CD4-positive, alpha-beta memory T cell (primary cell): ENCODE measurements around the gene SYNGR3. TPM values are rescaled to one million over a fixed set of nuclear protein-coding genes. Genes with fewer than 3 reads are reported as not detected.

ENCODE experiments used
- CTCF ChIA-PET: fragments of 350-600 bp; sonication (Branson Sonifier 250); formaldehyde crosslinking; loops from one replicate; lab custom pipeline; 2021; ENCODE audit warnings: inconsistent platforms; ENCODE audit not compliant: partially characterized antibody; lab: Charles Lee
- POLR2A ChIA-PET: fragments of 350-600 bp; sonication (Branson Sonifier 250); formaldehyde crosslinking; loops from one replicate; lab custom pipeline; 2021; ENCODE audit not compliant: partially characterized antibody; lab: Charles Lee
- DNase-seq, 5 donors: peaks; one replicate each; pipeline versions ENCODE4 v3.0.0 to v3.0.0-alpha.2; 2020 to 2022; ENCODE audit warnings: mixed read lengths in 1 of 5
- H3K27ac ChIP-seq: one replicate; pipeline ENCODE4 v1.7.0; 2013; ENCODE audit warnings: low read depth, low read length
- H3K27me3 ChIP-seq: 2 replicates; pipeline ENCODE4 v1.7.0; 2013; ENCODE audit warnings: mild to moderate bottlenecking, low read length, moderate library complexity; ENCODE audit not compliant: insufficient read depth
- H3K36me3 ChIP-seq: 2 replicates; pipeline ENCODE4 v1.7.0; 2013; ENCODE audit warnings: mild to moderate bottlenecking, low read length, moderate library complexity; ENCODE audit not compliant: insufficient read depth
- H3K4me1 ChIP-seq: 2 replicates; pipeline ENCODE4 v1.7.0; 2013; ENCODE audit warnings: mild to moderate bottlenecking, low read length, moderate library complexity; ENCODE audit not compliant: insufficient read depth
- H3K4me3 ChIP-seq, 2 donors: one replicate each; pipeline ENCODE4 v1.7.0; 2013; ENCODE audit warnings: low read length in 2 of 2, mild to moderate bottlenecking in 1 of 2
- H3K9me3 ChIP-seq, 2 donors: one replicate each; pipeline ENCODE4 v1.7.0; 2013; ENCODE audit warnings: low read length in 2 of 2, control low read depth in 1 of 2; ENCODE audit not compliant: control insufficient read depth in 1 of 2
- H3K27ac Mint-ChIP-seq, 7 donors: one replicate each; pipeline ENCODE4 v1.8.0; 2020 to 2021; ENCODE audit warnings: mixed read lengths in 7 of 7, mild to moderate bottlenecking in 6 of 7, inconsistent platforms in 3 of 7, moderate library complexity in 3 of 7
- H3K27me3 Mint-ChIP-seq, 2 donors: one replicate each; pipeline ENCODE4 v1.8.0; 2020 to 2021; ENCODE audit warnings: mixed read lengths in 2 of 2
- H3K36me3 Mint-ChIP-seq, 2 donors: one replicate each; pipeline ENCODE4 v1.8.0; 2020 to 2021; ENCODE audit warnings: mixed read lengths in 2 of 2, inconsistent platforms in 1 of 2, mild to moderate bottlenecking in 1 of 2
- H3K4me1 Mint-ChIP-seq, 4 donors: one replicate each; pipeline ENCODE4 v1.8.0; 2020 to 2021; ENCODE audit warnings: mixed read lengths in 4 of 4, mild to moderate bottlenecking in 1 of 4
- H3K4me3 Mint-ChIP-seq, 8 donors: one replicate each; pipeline ENCODE4 v1.8.0; 2020 to 2021; ENCODE audit warnings: mixed read lengths in 8 of 8, mild to moderate bottlenecking in 7 of 8, moderate library complexity in 6 of 8, inconsistent platforms in 3 of 8
- H3K9me3 Mint-ChIP-seq, 8 donors: one replicate each; pipeline ENCODE4 v1.8.0; 2020 to 2021; ENCODE audit warnings: mixed read lengths in 8 of 8, mild to moderate bottlenecking in 5 of 8, inconsistent platforms in 3 of 8, moderate library complexity in 1 of 8
- intact Hi-C: fragments of 100-400 bp; cut with micrococcal nuclease; formaldehyde crosslinking; loops from one replicate; pipeline ENCODE4 v1.15.1; 2023
- polyA plus RNA-seq, 2 donors: library from polyadenylated mRNA; unstranded; fragments of 300-500 nt; fragmentation: Illumina TruSeq; gene quantifications; one replicate each; pipeline ENCODE4 v1.2.3, GENCODE V29; 2021
- total RNA-seq, 2 experiments: library from RNA; stranded (reverse); gene quantifications; one replicate each; pipeline ENCODE4 v1.2.3, GENCODE V29; 2021

Gene SYNGR3
- total and polyA plus RNA-seq, 4 experiments from 2014 or later, result 0.50 to 2.2 (median 1.6) TPM

DNA sequence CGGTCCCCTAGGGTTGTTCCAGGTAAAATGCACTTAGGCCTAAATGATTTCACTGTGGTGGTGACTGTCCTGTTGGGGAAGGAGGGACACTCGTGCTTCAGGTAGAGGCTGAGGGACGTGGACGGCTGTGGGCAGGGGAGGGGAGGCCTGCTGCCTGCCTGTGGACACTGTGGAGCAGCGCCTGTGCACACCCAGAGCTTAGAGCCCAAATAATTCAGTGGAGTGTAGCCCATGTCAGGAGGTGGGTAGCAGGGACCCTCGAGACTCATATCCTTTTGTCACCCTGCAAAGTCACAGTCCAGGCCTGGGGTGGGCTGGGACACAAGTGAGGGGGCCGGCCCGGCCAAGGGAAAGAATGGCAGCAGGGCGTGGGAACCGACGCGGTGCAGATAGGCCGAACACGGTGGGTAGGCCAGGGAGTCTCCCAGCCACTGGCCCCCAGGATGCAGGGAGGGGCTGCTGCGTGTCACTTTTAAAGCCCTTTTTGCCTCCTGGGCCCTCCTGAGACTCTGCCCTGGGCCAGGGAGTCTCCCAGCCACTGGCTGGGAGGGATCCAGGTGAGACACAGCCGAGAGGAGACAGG is 36.2 kb downstream of the SYNGR3 start:
- peak overlapping the region in 1 of 7 donors; percentile 63 for H3K27ac Mint-ChIP-seq
- no peak for DNase-seq
- H3K36me3 Mint-ChIP-seq, result no peaks in the 10 kb centered on the region
- peak overlapping the region in 6 of 8 donors; percentile 32 to 55 (median 50) for H3K4me3 Mint-ChIP-seq
- Histone ChIP-seq H3K4me1 (peaks cover 29% of the 10 kb centered on the region), H3K27ac (no peak overlapping the region), H3K27me3 (peaks cover 4% of the 10 kb centered on the region), H3K36me3 (no peaks in the 10 kb centered on the region), H3K9me3 (no peaks in the 10 kb centered on the region), H3K4me3 (no peak overlapping the region)
- intact Hi-C loops, result no loop called here
- POLR2A ChIA-PET, result interaction anchor here (1.0 to 4.2 kb wide), 5 partner anchors 22 to 129 kb away, joined by 4 to 51 read pairs (median 8); partner anchors contain the start of genes NTHL1, TRAF7 and TSC2
- CTCF ChIA-PET, result interaction anchor here (2.7 kb wide), 1 partner anchor 114 kb away, joined by 21 read pairs; no protein-coding TSS in a partner anchor
- no peaks in the 10 kb centered on the region for H3K9me3 Mint-ChIP-seq
- peaks cover 9 to 26% (median 16%) of the 10 kb centered on the region in 4 donors for H3K4me1 Mint-ChIP-seq
- peaks cover 5 to 12% of the 10 kb centered on the region in 2 donors for H3K27me3 Mint-ChIP-seq

- ChIA-PET POLR2A (interaction anchor here (1.0 to 2.0 kb wide), 5 partner anchors 22 to 198 kb away, joined by 3 to 13 read pairs (median 7); partner anchors contain the start of genes NTHL1, TRAF7 and TSC2), CTCF (no interaction called here)
- Histone ChIP-seq H3K27ac (no peak within 1 kb of the TSS), H3K4me3 (peak within 1 kb of the TSS in 1 of 2 donors; percentile 23), H3K9me3 (no peaks in the 10 kb centered on the region), H3K27me3 (peaks cover 3% of the 10 kb centered on the region), H3K36me3 (no peaks in the 10 kb centered on the region), H3K4me1 (peaks cover 29% of the 10 kb centered on the region)
- peak in 4 of 5 donors; percentile 22 to 43 (median 30) for DNase-seq
- Mint-ChIP-seq H3K36me3 (no peaks in the 10 kb centered on the region), H3K4me1 (peaks cover 9 to 26% (median 16%) of the 10 kb centered on the region in 4 donors), H3K4me3 (peak within 1 kb of the TSS; percentile 76 to 86 (median 78)), H3K9me3 (no peaks in the 10 kb centered on the region), H3K27me3 (peaks cover 3 to 11% of the 10 kb centered on the region in 2 donors), H3K27ac (peak within 1 kb of the TSS in 4 of 7 donors; percentile 13 to 68 (median 58))
- intact Hi-C loops, result no loop called here
Measured at GRCh38 chr16:2026461-2027023, 36.8 kb downstream of the SYNGR3 start, which contains the start of gene NHERF2. Gene NHERF2 (plus strand): TSS chr16:2026902. CDS start chr16:2027006, 104 bp downstream.

- intact Hi-C loops, result no loop called here
- CTCF ChIA-PET, result interaction anchor here (0.5 to 1.4 kb wide), 2 partner anchors 111 to 113 kb away, joined by 4 to 9 read pairs; no protein-coding TSS in a partner anchor
Measured at GRCh38 chr16:2027024-2028010, 37.5 kb downstream of the SYNGR3 start.

DNA sequence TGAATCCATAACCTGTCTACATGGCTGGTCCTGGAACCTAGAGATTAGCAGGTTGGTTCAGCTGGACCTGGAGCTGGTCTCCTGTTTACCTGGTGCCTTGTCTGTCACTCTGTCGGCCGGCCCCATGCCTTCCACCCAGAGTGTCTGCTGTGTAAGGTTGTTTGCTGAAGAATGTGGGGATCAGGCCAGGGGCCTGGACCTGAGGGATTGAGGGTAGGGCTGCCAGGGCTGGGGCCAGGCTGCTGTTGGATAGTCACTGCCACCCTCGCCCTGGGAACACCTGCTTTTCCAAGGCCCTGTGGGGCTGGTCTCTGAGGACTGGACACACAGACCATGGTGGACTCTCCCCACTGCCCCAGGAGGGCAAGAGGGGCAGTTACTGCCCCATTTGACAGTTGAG is 38.4 kb downstream of the SYNGR3 start:
- no peaks in the 10 kb centered on the region for H3K36me3 ChIP-seq
- ChIA-PET CTCF (interaction anchor here (1.4 kb wide), 1 partner anchor 112 kb away, joined by 9 read pairs; no protein-coding TSS in a partner anchor), POLR2A (interaction anchor here (1.1 to 2.0 kb wide), 3 partner anchors 19 to 126 kb away, joined by 5 to 13 read pairs (median 8); partner anchors contain the start of genes NTHL1, TRAF7 and TSC2)
- no peaks in the 10 kb centered on the region for H3K9me3 ChIP-seq
- Mint-ChIP-seq H3K27me3 (peaks cover 0 to 2% of the 10 kb centered on the region in 2 donors), H3K4me1 (peaks cover 5 to 18% (median 11%) of the 10 kb centered on the region in 4 donors), H3K27ac (no peak overlapping the region), H3K4me3 (peak overlapping the region in 7 of 8 donors; percentile 34 to 84 (median 77)), H3K9me3 (no peaks in the 10 kb centered on the region), H3K36me3 (no peaks in the 10 kb centered on the region)
- H3K4me3 ChIP-seq, result no peak overlapping the region
- intact Hi-C loops, result no loop called here
- no peaks in the 10 kb centered on the region for H3K27me3 ChIP-seq
- peaks cover 24% of the 10 kb centered on the region for H3K4me1 ChIP-seq
- no peak for DNase-seq
- no peak overlapping the region for H3K27ac ChIP-seq

More at GRCh38 chr16:2027024-2028010, 37.5 kb downstream of the SYNGR3 start:
- Mint-ChIP-seq H3K27me3 (peaks cover 2 to 8% of the 10 kb centered on the region in 2 donors), H3K27ac (peak overlapping the region in 3 of 7 donors; percentile 13 to 68 (median 53)), H3K4me1 (peaks cover 9 to 26% (median 16%) of the 10 kb centered on the region in 4 donors), H3K9me3 (no peaks in the 10 kb centered on the region), H3K4me3 (peak overlapping the region; percentile 76 to 86 (median 78)), H3K36me3 (no peaks in the 10 kb centered on the region)
- H3K27ac ChIP-seq, result no peak overlapping the region
- no peaks in the 10 kb centered on the region for H3K36me3 ChIP-seq
- DNase-seq, result peak in 2 of 5 donors; percentile 21 to 39
- no peaks in the 10 kb centered on the region for H3K27me3 ChIP-seq
- H3K4me3 ChIP-seq, result peak overlapping the region in 1 of 2 donors; percentile 23
- H3K4me1 ChIP-seq, result peaks cover 29% of the 10 kb centered on the region
- H3K9me3 ChIP-seq, result no peaks in the 10 kb centered on the region
- POLR2A ChIA-PET, result interaction anchor here (1.0 to 2.0 kb wide), 6 partner anchors 19 to 197 kb away, joined by 3 to 13 read pairs (median 6); partner anchors contain the start of genes NTHL1, TRAF7 and TSC2

DNA sequence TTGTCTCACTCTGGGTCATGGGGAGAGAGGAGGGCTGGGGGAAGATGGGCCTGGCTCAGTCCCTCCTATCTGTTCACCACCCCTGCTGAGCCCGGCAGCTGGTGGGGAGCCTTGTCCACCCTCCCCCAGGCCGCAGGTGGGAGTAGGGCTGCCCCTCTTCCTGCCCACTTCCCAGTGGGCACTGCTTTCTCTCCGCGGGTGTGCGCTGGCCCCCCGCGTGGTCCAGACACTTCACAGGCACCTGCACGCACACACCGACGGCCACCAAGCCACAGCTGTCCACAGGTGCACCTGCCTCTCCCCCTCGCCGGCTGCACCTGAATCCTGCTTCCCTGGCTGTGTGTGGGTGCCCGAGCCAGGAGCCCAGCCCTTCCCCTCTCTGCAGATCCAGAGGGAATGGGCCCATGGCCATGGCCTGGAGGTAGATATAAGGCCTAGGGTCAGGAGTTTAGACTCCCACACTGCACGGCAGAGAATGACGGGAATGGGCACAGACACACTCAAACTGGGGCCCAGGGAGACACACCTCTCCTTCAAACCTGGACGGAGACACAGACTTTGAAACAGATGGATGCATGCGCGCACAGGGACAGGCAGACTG is 39.0 kb downstream of the SYNGR3 start:
- H3K27me3 Mint-ChIP-seq, result no peaks in the 10 kb centered on the region
- H3K4me1 Mint-ChIP-seq, result peaks cover 4 to 15% (median 8%) of the 10 kb centered on the region in 4 donors
- H3K27ac Mint-ChIP-seq, result no peak overlapping the region
- Histone ChIP-seq H3K36me3 (no peaks in the 10 kb centered on the region), H3K27me3 (no peaks in the 10 kb centered on the region), H3K27ac (no peak overlapping the region), H3K9me3 (no peaks in the 10 kb centered on the region), H3K4me3 (no peak overlapping the region), H3K4me1 (peaks cover 18% of the 10 kb centered on the region)
- H3K36me3 Mint-ChIP-seq, result no peaks in the 10 kb centered on the region
- intact Hi-C loops, result no loop called here
- no peak for DNase-seq
- ChIA-PET POLR2A (no interaction called here), CTCF (interaction anchor here (1.4 kb wide), 1 partner anchor 112 kb away, joined by 9 read pairs; no protein-coding TSS in a partner anchor)
- no peaks in the 10 kb centered on the region for H3K9me3 Mint-ChIP-seq
- H3K4me3 Mint-ChIP-seq, result no peak overlapping the region

GRCh38 chr16:2029350-2029749 is 39.6 kb downstream of the SYNGR3 start:
- no peaks in the 10 kb centered on the region for H3K36me3 Mint-ChIP-seq
- H3K4me3 Mint-ChIP-seq, result no peak overlapping the region
- H3K4me1 Mint-ChIP-seq, result peaks cover 3 to 11% (median 7%) of the 10 kb centered on the region in 4 donors
- Histone ChIP-seq H3K27me3 (no peaks in the 10 kb centered on the region), H3K4me3 (no peak overlapping the region), H3K27ac (no peak overlapping the region), H3K9me3 (no peaks in the 10 kb centered on the region), H3K36me3 (no peaks in the 10 kb centered on the region), H3K4me1 (peaks cover 15% of the 10 kb centered on the region)
- no peaks in the 10 kb centered on the region for H3K9me3 Mint-ChIP-seq
- no peak for DNase-seq
- H3K27ac Mint-ChIP-seq, result no peak overlapping the region
- no peaks in the 10 kb centered on the region for H3K27me3 Mint-ChIP-seq
- intact Hi-C loops, result no loop called here
- CTCF ChIA-PET, result no interaction called here
- POLR2A ChIA-PET, result interaction anchor here (1.6 kb wide), 1 partner anchor 126 kb away, joined by 4 read pairs; the partner anchor contains the start of gene TRAF7
